GM08714 (cell line): Measurements from ENCODE around the gene GADD45B.
A peak's percentile ranks its signal among the peaks of the same experiment; 100 is the strongest.
"Not testable (repeated sequence)": the region's sequence is repeated elsewhere in the genome, so short reads cannot be mapped to it uniquely, and the experiment has no call there.

Experiments used
- H3K4me3 ChIP-seq: fragments of 200-500 bp; sonication (Bioruptor generic); 2 replicates; pipeline ENCODE4 v1.5.1; 2014; ENCODE audit warnings: mild to moderate bottlenecking, low read length, inconsistent platforms
- ZNF274 ChIP-seq: IDR thresholded peaks from 2 replicates; pipeline ENCODE4 v1.6.1; 2012; ENCODE audit warnings: mild to moderate bottlenecking, low read depth, low read length

Gene GADD45B

DNA sequence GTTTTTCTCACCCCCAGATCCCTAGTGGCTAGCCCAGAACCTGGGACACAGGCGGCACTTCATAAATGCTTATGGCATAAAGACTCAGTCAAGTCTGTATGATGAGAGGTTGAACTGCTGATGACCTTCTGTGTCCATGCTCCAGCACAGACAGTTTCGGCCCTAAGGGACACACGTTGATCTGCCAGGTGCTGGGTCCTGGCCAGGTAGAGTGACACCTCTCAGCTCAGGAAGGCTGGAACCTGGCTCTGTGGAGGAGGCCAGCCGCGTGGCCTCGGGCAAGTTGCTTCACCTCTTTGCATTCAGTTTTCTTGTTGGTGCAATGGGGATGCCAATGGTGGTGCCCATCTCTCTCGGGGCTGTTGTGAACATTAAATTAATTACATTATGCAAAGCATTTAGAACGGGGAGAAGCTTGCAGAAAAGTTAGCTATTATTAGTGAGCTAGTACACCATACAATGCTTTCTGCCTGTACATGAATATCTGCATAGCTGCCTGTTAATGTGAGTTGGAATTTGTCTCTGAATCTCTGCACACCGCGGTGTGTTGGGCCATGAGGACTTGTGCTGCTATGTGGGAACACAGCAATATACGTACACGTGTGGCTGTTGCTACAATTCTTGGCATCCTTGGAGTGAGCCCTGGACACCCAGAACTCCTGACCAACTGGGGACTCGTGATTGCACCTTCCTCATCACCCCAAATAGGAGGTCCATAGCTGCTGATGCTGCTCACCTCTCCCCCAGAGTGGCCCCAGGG lies 8.4 kb downstream of the GADD45B start:
- no peak overlapping the region for H3K4me3 ChIP-seq
- TF ChIP-seq ZNF274: no peak

DNA sequence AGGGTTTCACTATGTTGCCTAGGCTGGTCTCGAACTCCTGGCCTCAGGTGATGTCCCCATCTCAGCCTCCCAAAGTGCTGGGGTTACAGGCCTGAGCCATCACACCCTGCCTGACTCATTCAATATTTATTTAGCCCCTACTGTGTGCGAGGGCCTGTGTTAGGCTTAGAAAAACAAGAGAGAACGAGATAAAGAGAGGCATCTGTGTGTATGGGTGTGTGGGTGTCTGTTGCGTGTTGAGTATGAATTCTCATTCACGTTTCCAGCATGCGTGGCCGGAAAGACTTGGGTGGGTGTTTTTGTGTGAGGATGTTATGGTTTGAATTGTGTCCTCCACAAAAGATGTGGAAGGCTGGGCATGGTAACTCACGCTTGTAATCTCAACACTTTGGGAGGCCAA lies 9.5 kb downstream of the GADD45B start:
- no peak overlapping the region for H3K4me3 ChIP-seq
- no peak for TF ChIP-seq ZNF274

DNA sequence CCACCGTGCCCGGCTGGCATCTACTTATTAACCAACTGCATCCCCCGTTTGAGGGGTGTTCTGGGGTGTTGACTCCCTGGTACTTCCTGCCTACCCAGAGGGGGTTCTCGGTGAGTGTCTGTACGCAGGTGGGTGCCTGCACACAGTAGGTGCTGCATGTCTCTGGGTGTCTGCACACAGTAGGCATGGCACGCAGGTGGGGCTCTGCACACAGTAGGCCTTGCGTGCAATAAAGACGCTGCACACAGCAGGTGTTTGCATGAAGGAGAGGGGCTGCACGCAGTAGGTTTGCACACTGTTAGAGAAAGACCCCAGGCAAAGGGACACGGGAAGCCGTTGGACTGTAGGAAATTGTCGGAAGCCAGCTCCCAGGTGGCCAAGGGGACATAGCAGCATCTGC lies 11.2 kb downstream of the GADD45B start:
- TF ChIP-seq ZNF274: no peak
- no peak overlapping the region for H3K4me3 ChIP-seq

DNA sequence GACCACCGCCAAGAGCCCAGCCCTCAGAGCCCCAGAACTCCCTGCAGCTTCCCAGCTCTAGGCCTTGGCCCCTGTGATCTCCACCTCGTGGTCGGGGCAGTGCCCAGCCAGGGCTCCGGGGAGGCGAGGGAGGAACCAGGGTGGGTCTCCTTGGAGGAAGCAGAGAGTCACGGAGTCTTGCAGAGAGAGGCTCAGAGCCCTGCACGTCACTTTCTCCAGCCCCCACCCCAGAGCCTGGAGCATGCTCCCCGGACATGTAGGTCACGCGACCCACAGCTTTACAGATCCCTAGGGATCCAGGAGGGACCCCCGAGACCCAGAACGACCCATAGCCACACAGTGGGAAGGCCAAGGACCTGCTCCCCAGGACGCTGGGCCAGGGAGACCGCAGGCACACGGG lies 11.9 kb downstream of the GADD45B start:
- H3K4me3 ChIP-seq: no peak overlapping the region
- no peak for TF ChIP-seq ZNF274

DNA sequence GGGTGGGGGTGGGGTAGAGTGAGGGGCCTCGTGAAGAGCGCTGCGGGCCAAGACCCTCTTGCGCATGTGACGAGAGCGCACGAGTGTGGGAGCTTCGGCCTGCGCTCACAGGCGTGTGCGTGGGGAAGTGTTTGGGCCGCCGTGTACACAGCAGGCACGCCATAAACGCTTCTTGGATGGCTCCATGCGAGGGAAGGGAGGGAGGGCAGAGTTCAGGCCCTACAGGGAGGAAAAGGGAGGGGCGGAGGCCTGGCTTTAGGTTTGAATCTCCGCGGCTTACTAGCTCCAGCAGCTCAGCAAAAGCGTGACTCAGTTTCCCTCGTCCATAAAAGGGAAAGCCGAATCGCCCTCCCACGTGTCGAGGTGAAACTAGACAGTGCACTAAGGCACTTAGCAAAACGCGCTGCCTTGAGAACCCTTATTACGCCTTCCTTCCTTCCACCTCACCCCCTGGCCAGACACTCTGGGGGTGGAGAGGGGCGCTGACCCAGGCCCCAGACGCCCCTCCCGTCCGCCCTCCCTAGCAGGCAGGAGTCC lies 12.5 kb downstream of the GADD45B start:
- TF ChIP-seq ZNF274: no peak
- H3K4me3 ChIP-seq: no peak overlapping the region

DNA sequence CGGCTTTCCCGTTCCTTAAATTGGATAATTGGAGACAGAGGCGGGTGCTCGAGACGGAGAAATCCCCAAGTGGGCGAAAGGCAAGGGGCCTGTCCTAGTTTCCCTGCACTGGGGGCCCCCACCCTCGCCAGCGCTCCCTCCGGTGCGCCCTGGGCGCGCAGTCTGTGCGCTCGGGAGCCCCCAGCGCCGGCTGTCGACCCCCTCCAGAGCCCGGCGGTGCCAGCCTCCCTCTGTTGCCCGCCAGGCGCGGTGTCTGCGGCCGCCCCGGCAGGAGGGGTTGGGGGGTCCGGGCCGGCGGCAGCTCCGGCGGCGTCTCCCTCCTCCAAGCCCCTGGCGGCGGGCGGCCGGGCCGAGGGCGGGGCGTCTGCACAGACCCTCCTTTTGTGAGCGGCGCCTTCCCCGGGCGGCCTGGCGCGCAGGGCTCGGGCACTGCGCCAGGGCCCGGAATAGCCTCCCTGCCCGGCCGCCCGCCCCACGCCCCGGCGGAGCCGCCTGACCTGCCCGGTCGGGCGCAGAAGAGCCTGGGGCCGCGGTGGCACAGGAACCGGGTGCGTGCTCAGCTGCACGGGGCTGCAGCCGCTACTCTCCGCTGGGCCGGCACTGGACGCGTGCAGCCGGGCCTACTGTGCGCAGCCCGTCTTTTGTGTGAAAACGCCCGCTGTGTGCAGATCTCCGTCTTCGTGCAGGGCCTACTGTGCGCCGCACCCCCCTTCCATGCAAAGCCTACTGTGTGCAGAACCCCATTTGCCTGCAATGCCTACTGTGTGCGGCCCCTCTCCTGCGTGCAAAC lies 13.2 kb downstream of the GADD45B start:
- TF ChIP-seq ZNF274: no peak
- no peak overlapping the region for H3K4me3 ChIP-seq

DNA sequence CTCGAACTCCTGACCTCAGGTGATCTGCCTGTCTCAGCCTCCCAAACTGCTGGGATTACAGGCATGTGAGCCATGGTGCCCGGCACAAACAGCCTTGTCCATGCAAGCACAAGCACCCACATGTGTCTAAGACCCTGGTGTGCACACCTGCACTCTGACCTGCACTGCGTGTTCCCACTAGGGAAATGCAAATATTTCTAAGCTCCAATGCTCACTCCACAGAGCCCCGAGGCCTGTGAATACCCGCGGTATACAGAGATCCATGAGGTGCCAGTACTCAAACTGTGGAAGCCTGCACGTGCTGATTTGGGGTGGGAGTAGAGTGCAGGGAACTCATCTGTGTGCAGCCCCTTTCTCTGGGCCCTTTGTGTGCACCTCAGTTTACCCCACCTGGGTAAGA lies 14.7 kb downstream of the GADD45B start:
- no peak overlapping the region for H3K4me3 ChIP-seq
- no peak for TF ChIP-seq ZNF274

DNA sequence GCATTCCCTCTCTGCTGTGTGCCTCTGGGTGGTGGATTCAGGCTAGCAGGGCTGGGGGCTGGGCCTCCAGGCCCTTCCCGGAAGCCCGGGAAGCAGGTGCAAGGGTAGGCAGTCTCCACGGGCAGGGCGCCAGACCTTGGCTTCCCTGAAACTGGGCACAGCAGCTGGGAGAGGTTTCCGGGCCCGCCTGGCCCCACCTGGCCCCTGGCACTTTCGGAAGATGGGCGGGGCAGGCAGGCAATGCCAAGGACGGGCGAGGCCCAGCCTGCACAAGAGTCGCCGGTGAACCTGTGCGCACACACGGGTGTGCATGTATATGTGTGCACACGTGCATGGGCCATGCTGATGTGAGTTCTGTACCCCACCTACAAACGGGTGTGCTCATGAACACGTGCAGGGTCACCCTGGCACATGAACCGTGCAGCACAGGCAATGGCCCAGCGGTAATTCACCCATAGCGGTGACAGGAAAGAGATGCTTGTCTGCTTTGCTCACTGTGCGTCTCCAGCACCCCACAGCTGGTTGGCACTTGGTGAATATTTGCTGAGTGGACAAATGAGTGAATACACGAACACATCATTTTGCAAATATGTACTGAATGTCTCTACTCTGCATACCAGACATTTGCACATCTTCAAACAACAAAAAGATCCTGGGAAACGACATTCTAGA lies 15.3 kb downstream of the GADD45B start:
- no peak for TF ChIP-seq ZNF274
- H3K4me3 ChIP-seq: no peak overlapping the region

DNA sequence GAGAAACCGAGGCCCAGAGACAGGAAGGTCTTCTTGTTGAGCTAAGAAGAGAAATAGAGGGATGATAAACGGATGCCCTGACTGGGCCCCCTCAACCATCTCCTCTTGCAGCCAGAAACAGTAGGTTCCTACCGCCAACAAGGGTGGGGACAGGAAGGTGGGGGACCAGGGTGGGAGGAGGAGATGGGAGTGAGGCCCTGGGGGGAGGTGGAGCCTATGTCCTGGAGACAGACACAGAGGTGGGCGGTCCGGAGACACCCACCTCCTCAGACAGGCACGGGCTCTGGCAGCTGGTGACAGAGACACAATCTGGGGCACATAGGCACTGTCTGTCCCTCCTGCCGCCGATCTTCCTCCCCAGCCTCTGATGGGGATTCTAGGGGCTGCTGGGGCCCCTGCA lies 16.9 kb downstream of the GADD45B start:
- TF ChIP-seq ZNF274: no peak
- H3K4me3 ChIP-seq: no peak overlapping the region

DNA sequence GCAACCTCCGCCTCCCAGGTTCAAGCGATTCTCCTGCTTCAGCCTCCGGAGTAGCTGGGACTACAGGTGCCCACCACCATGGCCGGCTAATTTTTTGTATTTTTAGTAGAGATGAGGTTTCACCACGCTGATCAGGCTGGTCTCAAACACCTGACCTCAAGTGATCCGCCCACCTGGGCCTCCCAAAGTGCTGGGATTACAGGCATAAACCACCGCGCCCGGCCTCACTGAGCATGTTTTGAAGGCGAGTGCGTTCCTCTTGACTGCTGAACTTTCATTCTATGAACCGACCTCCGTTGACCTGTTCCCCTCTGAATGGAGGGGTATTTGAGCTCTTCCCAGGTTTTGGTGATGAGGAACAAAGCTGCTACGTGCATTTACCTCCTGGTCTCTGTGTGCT lies 17.5 kb downstream of the GADD45B start:
- not testable (repeated sequence) for H3K4me3 ChIP-seq

DNA sequence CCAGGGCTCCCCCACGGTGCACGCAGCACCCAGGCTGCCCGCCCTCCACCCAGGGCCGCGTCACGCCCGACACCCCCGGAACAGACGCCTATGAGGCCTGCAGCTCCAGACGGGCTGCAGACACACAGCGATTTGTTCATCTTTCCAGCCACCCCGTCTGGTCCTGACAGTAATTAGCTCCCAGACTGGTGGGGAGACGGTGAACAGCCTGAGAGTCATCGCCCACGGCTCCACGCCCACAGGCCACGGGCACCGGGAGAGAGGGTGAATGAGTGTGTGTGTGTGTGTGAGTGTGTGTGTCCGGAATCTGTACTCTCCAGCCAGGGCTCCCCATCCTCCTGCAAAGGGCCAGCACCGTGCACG lies 18.1 kb downstream of the GADD45B start:
- TF ChIP-seq ZNF274: no peak
- peak overlapping the region; percentile 65; the same call in 1 of the 2 replicates for H3K4me3 ChIP-seq

DNA sequence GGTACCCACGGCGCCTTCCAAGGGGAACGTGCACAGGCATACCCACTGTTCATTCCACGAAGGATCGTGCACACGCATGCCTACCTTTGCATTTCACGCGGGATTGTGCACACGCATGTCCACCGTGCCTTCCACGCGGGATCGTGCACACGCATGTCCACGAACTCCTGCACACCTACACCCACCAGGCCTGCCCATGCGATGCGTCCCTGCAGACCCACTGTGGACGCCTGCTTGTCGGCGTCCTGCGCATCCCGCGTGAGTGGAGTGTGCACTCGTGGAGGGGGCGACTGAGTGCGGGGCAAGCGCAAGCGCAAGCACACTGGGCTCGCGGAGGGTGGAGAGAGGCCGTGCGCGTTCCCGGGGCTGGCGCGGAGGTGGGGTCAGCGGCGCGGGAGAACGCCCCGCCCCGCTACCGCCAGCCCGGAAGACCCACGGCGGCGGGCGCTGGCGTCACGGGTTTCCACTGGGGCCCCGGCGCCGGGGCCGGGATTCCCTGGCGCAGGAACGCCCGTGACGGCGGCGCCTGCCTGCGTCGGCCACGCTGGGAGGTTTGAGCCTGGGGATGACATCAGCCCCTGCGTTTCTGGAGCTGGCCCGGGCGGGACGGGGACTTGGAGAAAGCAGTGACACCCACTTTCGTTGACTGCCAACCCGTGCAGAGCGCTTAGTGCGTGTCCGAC lies 18.7 kb downstream of the GADD45B start:
- peak overlapping the region; percentile 65; the same call in 1 of the 2 replicates for H3K4me3 ChIP-seq
- TF ChIP-seq ZNF274: no peak

DNA sequence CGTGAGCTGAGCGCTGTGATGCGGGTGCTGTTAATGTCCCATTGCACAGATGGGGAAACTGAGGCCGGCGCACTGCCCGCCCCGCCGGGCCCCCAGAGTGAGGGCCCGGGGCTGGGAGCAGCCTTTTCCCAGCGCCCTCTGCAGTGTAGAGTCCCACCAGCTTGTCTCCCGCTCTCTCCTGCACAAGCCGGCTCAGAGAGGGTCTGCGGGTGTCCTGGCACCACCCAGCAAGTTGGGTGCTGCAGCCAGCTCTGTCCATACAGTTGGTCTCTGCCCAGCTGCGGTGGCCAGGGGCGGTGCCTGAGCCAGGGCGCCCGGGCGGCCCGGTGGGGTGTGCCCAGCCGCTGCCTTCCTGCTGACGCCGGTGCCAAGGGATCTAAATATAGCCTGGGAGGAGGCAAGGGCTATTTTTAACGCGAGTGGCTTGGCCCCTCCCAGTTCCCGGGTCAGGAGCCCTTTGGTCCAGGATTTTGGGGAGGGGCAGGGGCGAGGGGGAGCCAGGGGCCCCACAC lies 19.3 kb downstream of the GADD45B start:
- TF ChIP-seq ZNF274: no peak
- H3K4me3 ChIP-seq: peak overlapping the region; percentile 65; the same call in 1 of the 2 replicates
